ENCODE data around the gene PHF21A.

Gene PHF21A

GRCh38 chr11:46072172-46072964, 48.9 kb downstream of the PHF21A start:
- DNase-seq: no peak

GRCh38 chr11:46071091-46071490, 50.2 kb downstream of the PHF21A start:
- no peak for DNase-seq

GRCh38 chr11:46069595-46069994, 51.7 kb downstream of the PHF21A start:
- no peak for DNase-seq

- no peak for DNase-seq
Measured at GRCh38 chr11:46066335-46066734, 54.9 kb downstream of the PHF21A start.

GRCh38 chr11:46065681-46066080, 55.6 kb downstream of the PHF21A start:
- DNase-seq: no peak

GRCh38 chr11:46064221-46064620, 57.0 kb downstream of the PHF21A start:
- no peak for DNase-seq

- DNase-seq: no peak
Measured at GRCh38 chr11:46063138-46063537, 58.1 kb downstream of the PHF21A start.

- DNase-seq: no peak
Measured at GRCh38 chr11:46060013-46060412, 61.2 kb downstream of the PHF21A start.

GRCh38 chr11:46057489-46057888, 63.8 kb downstream of the PHF21A start:
- no peak for DNase-seq

- no peak for DNase-seq
Measured at GRCh38 chr11:46055371-46055770, 65.9 kb downstream of the PHF21A start.

- no peak for DNase-seq
Measured at GRCh38 chr11:46051102-46051501, 70.2 kb downstream of the PHF21A start.

- DNase-seq: no peak
Measured at GRCh38 chr11:46050662-46051061, 70.6 kb downstream of the PHF21A start.

- DNase-seq: no peak
Measured at GRCh38 chr11:46050003-46050461, 71.2 kb downstream of the PHF21A start.

GRCh38 chr11:46049325-46049897, 71.8 kb downstream of the PHF21A start:
- DNase-seq: no peak

- DNase-seq: no peak
Measured at GRCh38 chr11:46048198-46048597, 73.1 kb downstream of the PHF21A start.

GRCh38 chr11:46047520-46047919, 73.7 kb downstream of the PHF21A start:
- DNase-seq: no peak

- no peak for DNase-seq
Measured at GRCh38 chr11:46045811-46046210, 75.4 kb downstream of the PHF21A start.

GRCh38 chr11:46044601-46045000, 76.7 kb downstream of the PHF21A start:
- DNase-seq: no peak

- DNase-seq: no peak
Measured at GRCh38 chr11:46039990-46040389, 81.3 kb downstream of the PHF21A start.

- no peak for DNase-seq
Measured at GRCh38 chr11:46038529-46038928, 82.7 kb downstream of the PHF21A start.

- DNase-seq: no peak
Measured at GRCh38 chr11:46036969-46037368, 84.3 kb downstream of the PHF21A start.

GRCh38 chr11:46036009-46036408, 85.2 kb downstream of the PHF21A start:
- DNase-seq: no peak

GRCh38 chr11:46034041-46034440, 87.2 kb downstream of the PHF21A start:
- DNase-seq: no peak

GRCh38 chr11:46026606-46027293, 94.5 kb downstream of the PHF21A start:
- DNase-seq: no peak
